ENCODE data around the gene PLXDC1. TPM values are rescaled to one million over a fixed set of nuclear protein-coding genes. Genes with fewer than 3 reads are reported as not detected.

Gene PLXDC1
- 0.21 TPM in 1 of 2 replicates, not detected in the other for total RNA-seq

GRCh38 chr17:39151150-39151942 is at the start of gene PLXDC1:
Gene PLXDC1 (minus strand): TSS chr17:39151637. CDS start chr17:39151437, 200 bp downstream.

DNA sequence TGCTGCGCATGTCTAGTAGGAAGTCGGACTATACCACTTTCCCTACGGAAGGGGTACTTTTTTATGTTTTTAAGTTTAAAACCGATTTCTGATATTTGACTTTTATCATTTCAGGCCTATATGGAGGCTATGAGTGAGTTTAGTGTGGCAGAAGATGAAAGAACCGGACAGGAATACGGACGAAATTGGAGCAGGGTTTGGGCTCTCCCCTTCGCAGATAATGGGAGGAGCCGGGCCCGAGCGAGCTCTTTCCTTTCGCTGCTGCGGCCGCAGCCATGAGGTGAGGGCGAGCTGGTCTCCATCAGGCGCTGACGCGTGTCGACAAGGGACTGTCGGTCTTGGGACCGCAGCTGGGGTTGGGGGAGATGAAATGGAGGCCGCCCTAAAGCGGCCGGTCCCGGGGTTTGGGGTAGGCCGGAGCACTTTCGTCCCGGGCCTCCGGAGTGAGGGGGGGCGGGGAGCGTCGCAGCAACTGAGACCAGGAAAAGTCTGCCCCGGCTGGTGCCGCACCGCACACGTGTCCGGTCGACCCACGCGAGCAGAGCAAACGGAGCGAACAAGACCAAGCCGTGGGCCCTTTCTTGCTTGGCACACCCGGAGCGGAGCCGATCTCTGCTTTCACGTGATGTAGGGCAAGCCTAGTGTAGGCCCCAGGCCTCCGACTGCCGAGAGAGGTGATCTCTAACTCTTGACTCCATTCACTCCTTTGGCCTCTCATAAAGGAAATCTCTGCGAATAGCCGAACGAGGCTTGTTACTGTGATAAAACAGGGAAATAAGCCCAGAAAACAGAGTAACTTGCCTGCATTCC is 48.8 kb upstream of the PLXDC1 start, which contains the start of gene RPL19:
Gene RPL19 (plus strand): TSS at position 214 of the 810 bp plus-strand sequence. CDS start 62 bp downstream, at position 276.

DNA sequence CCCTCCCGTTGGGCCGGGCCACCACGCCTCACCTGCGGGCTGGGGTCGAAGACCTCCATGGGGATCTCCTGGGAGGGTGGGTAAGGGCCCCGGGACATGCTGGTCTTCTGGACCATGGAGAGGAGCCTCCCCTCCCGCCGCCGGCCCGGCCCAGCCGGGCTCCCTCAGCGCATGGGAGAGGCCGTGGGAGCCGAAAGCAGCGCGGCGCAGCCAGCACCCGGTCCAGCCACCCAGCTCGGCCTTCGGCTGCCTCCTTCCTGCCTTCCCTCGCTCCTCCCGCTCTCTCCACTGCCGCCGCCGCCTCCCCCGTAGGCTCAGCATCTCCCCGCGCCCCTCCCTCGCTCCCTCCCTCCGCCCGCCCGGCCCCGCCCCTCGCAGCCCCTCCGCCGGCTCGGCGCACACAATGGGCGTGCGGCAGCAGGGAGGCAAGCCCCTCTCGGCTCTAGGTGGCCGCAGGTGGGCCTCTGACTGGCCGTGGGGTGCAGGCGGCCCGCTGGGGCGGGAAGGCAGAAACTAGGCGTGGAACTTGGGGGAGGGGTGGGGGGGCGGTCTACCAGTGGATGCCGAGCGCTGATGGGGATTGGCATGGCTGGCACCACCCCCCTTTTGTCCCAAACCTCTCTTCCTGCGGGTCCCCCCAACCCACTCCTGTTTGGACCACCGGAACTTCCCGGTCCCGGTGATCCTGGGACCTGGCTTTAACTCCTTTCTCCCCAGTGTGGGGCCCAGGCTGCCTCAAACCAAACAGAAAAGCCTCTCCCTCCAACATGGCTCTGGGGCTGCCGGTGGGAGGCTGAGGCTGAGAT is 46.1 kb upstream of the PLXDC1 start, which contains the start of gene CACNB1:
Gene CACNB1 (minus strand): TSS at position 290 of the 806 bp plus-strand sequence. CDS start 174 bp downstream, at position 116.

DNA sequence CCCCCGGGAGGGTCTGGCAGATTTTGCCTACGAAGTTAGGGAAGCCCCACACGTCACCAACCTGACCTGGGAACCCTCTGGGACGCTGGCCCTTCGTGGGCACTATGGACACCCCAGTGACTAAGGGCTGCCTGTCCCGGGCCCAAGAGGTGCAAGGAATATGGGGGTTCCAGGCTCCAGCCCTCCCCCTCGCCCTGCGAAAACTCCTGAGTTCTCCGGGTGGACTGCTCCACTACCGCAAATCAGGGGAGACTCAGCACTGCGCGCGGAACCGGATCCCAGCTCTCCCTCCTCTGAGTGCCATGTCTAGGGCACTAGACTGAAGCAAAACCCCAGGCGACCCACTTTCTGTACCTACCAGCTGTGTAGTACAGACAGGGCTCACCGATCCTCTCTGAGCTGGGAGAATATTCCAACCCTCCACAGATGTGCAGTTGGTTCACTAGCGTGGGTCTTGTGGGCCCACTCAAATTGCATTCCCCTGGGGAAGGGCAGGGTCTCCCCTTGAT is 14.5 kb upstream of the PLXDC1 start, which contains the start of gene ARL5C:
Gene ARL5C (minus strand): TSS at position 321 of the 509 bp plus-strand sequence. CDS start 401 bp downstream, outside the sequence.

Other genes with a start within 250 kb of the PLXDC1 start
- not detected in 2 replicates for gene FBXO47, start 184.2 kb downstream of the PLXDC1 start, total RNA-seq
- not detected in 2 replicates for gene ARL5C, start 14.5 kb upstream of the PLXDC1 start, total RNA-seq
- 3.5 and 5.6 TPM in 2 replicates for gene CACNB1, start 46.0 kb upstream of the PLXDC1 start, total RNA-seq
- 2,414 and 2,503 TPM in 2 replicates for gene RPL19, start 48.6 kb upstream of the PLXDC1 start, total RNA-seq
- gene STAC2, start 74.3 kb upstream of the PLXDC1 start, total RNA-seq: not detected in 2 replicates
- 4.9 and 6.1 TPM in 2 replicates for gene FBXL20, start 250.0 kb upstream of the PLXDC1 start, total RNA-seq